ENCODE results near the gene CHKB.

DNA sequence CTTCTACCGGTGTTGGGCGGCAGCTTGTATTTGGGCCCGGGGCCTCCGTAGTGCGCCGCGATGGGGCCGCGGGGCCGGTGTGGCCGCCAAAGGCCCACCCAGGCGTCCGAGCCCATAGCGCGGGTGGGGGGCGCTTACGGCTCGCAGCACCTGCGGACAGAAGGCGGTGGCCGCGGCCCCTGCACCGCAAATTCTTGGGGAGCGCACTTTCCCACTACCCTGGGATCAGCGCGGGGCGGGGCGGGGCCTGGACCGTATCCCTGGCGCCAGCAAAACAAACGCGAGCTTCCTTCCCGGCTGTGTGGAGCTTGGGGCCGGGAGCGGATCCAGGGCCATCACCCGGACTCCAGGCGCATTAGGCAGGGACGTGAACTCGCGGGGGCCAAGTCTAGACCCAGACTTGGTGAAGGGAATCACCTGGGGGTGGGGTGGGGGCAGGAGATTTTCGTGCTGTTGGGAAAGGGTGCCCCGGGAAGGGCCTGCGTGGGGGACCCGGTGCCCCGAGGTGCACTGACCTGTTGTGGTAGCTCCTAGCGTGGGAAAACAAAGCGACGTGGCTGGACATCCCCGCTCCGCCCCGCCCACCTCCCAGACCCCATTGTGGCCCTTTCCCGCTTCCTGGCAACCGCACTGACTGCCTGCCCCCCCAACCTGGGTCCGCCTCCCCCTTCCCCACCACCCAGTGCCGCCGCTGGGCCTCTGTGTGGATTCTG, 50.5 kb downstream of the CHKB start:
- no peak for TF ChIP-seq CHD2 (IDR thresholded peaks at IDR 0.05; ENCODE audit: low read length)
- TF ChIP-seq, protein P1, sequence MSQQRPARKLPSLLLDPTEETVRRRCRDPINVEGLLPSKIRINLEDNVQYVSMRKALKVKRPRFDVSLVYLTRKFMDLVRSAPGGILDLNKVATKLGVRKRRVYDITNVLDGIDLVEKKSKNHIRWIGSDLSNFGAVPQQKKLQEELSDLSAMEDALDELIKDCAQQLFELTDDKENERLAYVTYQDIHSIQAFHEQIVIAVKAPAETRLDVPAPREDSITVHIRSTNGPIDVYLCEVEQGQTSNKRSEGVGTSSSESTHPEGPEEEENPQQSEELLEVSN (IDR thresholded peaks at IDR 0.05) = no peak
- TF ChIP-seq POLR2AphosphoS5 (IDR thresholded peaks at IDR 0.05; ENCODE audit: low read depth, low read length) = no peak
- no peak for TF ChIP-seq RFX5 (IDR thresholded peaks at IDR 0.05; ENCODE audit: borderline replicate concordance, low read depth, low read length)
- no peak for TF ChIP-seq CTCF (IDR thresholded peaks at IDR 0.05; ENCODE audit: control extremely low read depth in 1 of 3, insufficient read depth in 1 of 3, low read depth in 1 of 3, low read length in 3 of 3)
